K562 (cell line): ENCODE measurements around the gene DEFB124. TPM values are rescaled to one million over a fixed set of nuclear protein-coding genes. Genes with fewer than 3 reads are reported as not detected.
A peak's percentile ranks its signal among the peaks of the same experiment; 100 is the strongest.

Experiments used
- ATF7 ChIP-seq: fragments of 450-650 bp; IDR thresholded peaks from 2 replicates; pipeline ENCODE4 v1.7.1; 2014; ENCODE audit warnings: mild to moderate bottlenecking, moderate library complexity
- ETV5 ChIP-seq: sonication (generic); formaldehyde crosslinking; IDR thresholded peaks from 2 replicates; pipeline ENCODE4 v1.4.0; 2020; ENCODE audit warnings: low read depth, mild to moderate bottlenecking, missing genetic modification reagents
- HDAC2 ChIP-seq: fragments of 450-650 bp; IDR thresholded peaks from 2 replicates; pipeline ENCODE4 v1.6.1; 2016; ENCODE audit warnings: mild to moderate bottlenecking
- HNRNPUL1 ChIP-seq: fragments of 200-400 bp; formaldehyde crosslinking; IDR thresholded peaks from 2 replicates; pipeline ENCODE4 v1.6.1; 2017; ENCODE audit warnings: low read length
- RNF219 ChIP-seq: fragments of 250-450 bp; sonication (Bioruptor Pico); IDR thresholded peaks from 2 replicates; pipeline ENCODE4 v1.5.0; 2022; ENCODE audit warnings: mild to moderate bottlenecking
- SPI1 ChIP-seq: IDR thresholded peaks from 2 replicates; pipeline ENCODE4 v1.6.1; 2011; ENCODE audit warnings: low read depth, low read length, control low read depth, borderline replicate concordance
- ZMIZ1 ChIP-seq, 2 experiments: fragments of 150-350 bp in 1 of 2; IDR thresholded peaks; 2 replicates each; pipeline ENCODE4 v1.6.1; 2012 to 2016; ENCODE audit warnings: low read depth in 2 of 2, low read length in 2 of 2, mild to moderate bottlenecking in 1 of 2, moderate library complexity in 1 of 2
- ZNF589 ChIP-seq: fragments of 200-800 bp; sonication (Bioruptor generic); IDR thresholded peaks from 2 replicates; pipeline ENCODE4 v1.6.1; 2016; ENCODE audit warnings: low read depth, missing genetic modification characterization, missing compliant biosample characterization
- polyA plus RNA-seq, 8 experiments: library from polyadenylated mRNA; depleted of rRNA in 4 of 8; stranded (reverse) in 5 of 8; unstranded in 3 of 8; fragments of >200 nt; fragmentation: Nextera tagmentation in 2 of 8; fragmentation: Illumina TruSeq in 1 of 8; extraction: Ambion mirVana in 2 of 8; extraction: Trizol in 1 of 8; gene quantifications; 2 replicates each; pipeline versions ENCODE4 v1.2.1 to v1.2.3, GENCODE V29; 2011 to 2014; ENCODE audit warnings: inconsistent platforms in 1 of 8, missing spikeins in 1 of 8
- total RNA-seq, 7 experiments: library from RNA; depleted of rRNA in 6 of 7; stranded (reverse); fragments of >200 nt in 6 of 7; fragmentation: Illumina TruSeq in 2 of 7; extraction: Trizol in 2 of 7; gene quantifications; 2 replicates each; pipeline versions ENCODE4 v1.2.1 to v1.2.3, GENCODE V29; 2011 to 2021; ENCODE audit warnings: low replicate concordance in 1 of 7

DEFB124 gene
- total and polyA plus RNA-seq, 9 of the 15 experiments (the other 6 are each of a cell fraction or from before 2014, with no cell fraction given): not detected

- peak; percentile 59 for TF ChIP-seq ETV5
- peak; percentile 36; the same call in 1 of the 2 replicates for TF ChIP-seq SPI1
- no peak for TF ChIP-seq RNF219 (CRISPR knock-in tag)
- peak; percentile 91 for TF ChIP-seq ATF7
- TF ChIP-seq ZMIZ1 (IDR thresholded peaks at IDR 0.05; ENCODE audit: low read depth in 2 of 2, low read length in 2 of 2): no peak
- TF ChIP-seq ZNF589 (CRISPR knock-in tag): peak; percentile 95
- TF ChIP-seq HNRNPUL1: no peak
- TF ChIP-seq HDAC2: no peak
- TF ChIP-seq, all 486 proteins: peak for 169
Observed at GRCh38 chr20:31514154-31515071, 39.5 kb upstream of the DEFB124 start, which contains the start of gene HM13 (continued).
